Eye (tissue), 1 donor: ENCODE results near the gene OTOR.

Experiments
- DNase-seq: peaks from one replicate; pipeline ENCODE4 v3.0.0-alpha.2; 2015

The OTOR gene

GRCh38 chr20:16752082-16752481, 3.9 kb downstream of the OTOR start:
- no peak for DNase-seq

GRCh38 chr20:16752901-16753300, 4.7 kb downstream of the OTOR start:
- no peak for DNase-seq

- DNase-seq: no peak
Observed at GRCh38 chr20:16758454-16759180, 10.5 kb downstream of the OTOR start.

GRCh38 chr20:16759181-16759563, 11.0 kb downstream of the OTOR start:
- DNase-seq: no peak

GRCh38 chr20:16760431-16761304, 12.5 kb downstream of the OTOR start:
- no peak for DNase-seq

- peak; percentile 90 for DNase-seq
Observed at GRCh38 chr20:16761305-16761829, 13.2 kb downstream of the OTOR start.

- no peak for DNase-seq
Observed at GRCh38 chr20:16764560-16764959, 16.4 kb downstream of the OTOR start.

- no peak for DNase-seq
Observed at GRCh38 chr20:16771213-16771612, 23.1 kb downstream of the OTOR start.

- no peak for DNase-seq
Observed at GRCh38 chr20:16775961-16776360, 27.8 kb downstream of the OTOR start.

- peak; percentile 60 for DNase-seq
Observed at GRCh38 chr20:16777126-16777525, 29.0 kb downstream of the OTOR start.

- DNase-seq: no peak
Observed at GRCh38 chr20:16778159-16778558, 30.0 kb downstream of the OTOR start.

- no peak for DNase-seq
Observed at GRCh38 chr20:16781496-16781895, 33.3 kb downstream of the OTOR start.

GRCh38 chr20:16785226-16785625, 37.1 kb downstream of the OTOR start:
- DNase-seq: no peak
